ENCODE results near the gene TNPO1.

- no peak for TF ChIP-seq CTCF (IDR thresholded peaks at IDR 0.05; ENCODE audit: low read length)
- TF ChIP-seq EZH2 (IDR thresholded peaks at IDR 0.05; ENCODE audit: borderline replicate concordance, low read length): no peak
These were observed 90.3 kb downstream of the TNPO1 start for GRCh38 chr5:72906806-72907205.

Data from OCI-LY1 (cell line).